ENCODE measurements around the gene IL27RA. TPM values are rescaled to one million over a fixed set of nuclear protein-coding genes. Genes with fewer than 3 reads are reported as not detected.
A peak's percentile ranks its signal among the peaks of the same experiment; 100 is the strongest.

The IL27RA gene
- total and polyA plus RNA-seq, 2 donors (not counting 1 experiment from before 2014, with no cell fraction given), result 36.2 to 38.6 TPM

GRCh38 chr19:14006085-14006765 is 25.3 kb upstream of the IL27RA start, which contains the start of gene RFX1:
RFX1 (minus strand) TSS chr19:14006320; CDS start chr19:13993843, 12,477 bp downstream.
- Histone ChIP-seq H3K4me3 (ENCODE audit: control extremely low read depth in 1 of 5, extremely low read depth in 1 of 5, insufficient read depth in 1 of 5, low read depth in 2 of 5, low read length in 4 of 5) (peak within 1 kb of the TSS; percentile 74 to 96 (median 82)), H3K79me2 (ENCODE audit: control insufficient read depth, insufficient read depth, low read length) (peaks cover 10% of the 10 kb centered on the region), H3K36me3 (replicated peaks in 1 of 2; ENCODE audit: control extremely low read depth in 1 of 2, control insufficient read depth in 1 of 2, extremely low read depth in 1 of 2, insufficient read depth in 2 of 2, low read length in 1 of 2) (no peaks in the 10 kb centered on the region), H3K4me1 (ENCODE audit: control insufficient read depth in 2 of 2, insufficient read depth in 2 of 2, low read length in 2 of 2) (peaks cover 42 to 49% of the 10 kb centered on the region in 2 donors), H2AFZ (ENCODE audit: insufficient read depth, low read depth, low read length, poor library complexity, severe bottlenecking) (peak within 1 kb of the TSS; percentile 74), H3K27ac (ENCODE audit: low read length in 2 of 2) (peak within 1 kb of the TSS; percentile 99 to 100), H3K4me2 (replicated peaks; ENCODE audit: low read depth, low read length, poor library complexity, severe bottlenecking) (peak within 1 kb of the TSS; percentile 87), H3K9me3 (ENCODE audit: control extremely low read depth in 1 of 3, control insufficient read depth in 2 of 3, insufficient read depth in 1 of 3, low read length in 2 of 3) (no peaks in the 10 kb centered on the region), H3K27me3 (replicated peaks in 1 of 4; ENCODE audit: control extremely low read depth in 1 of 4, control insufficient read depth in 3 of 4, insufficient read depth in 4 of 4, low read length in 3 of 4) (no peaks in the 10 kb centered on the region), H3K9ac (ENCODE audit: low read length) (peak within 1 kb of the TSS; percentile 100), H4K20me1 (ENCODE audit: control insufficient read depth, insufficient read depth, low read length, poor library complexity, severe bottlenecking) (no peaks in the 10 kb centered on the region)
- ChIA-PET POLR2A (interaction anchor here (0.5 to 5.0 kb wide), 16 partner anchors 9 to 1943 kb away, joined by 3 to 42 read pairs (median 6); partner anchors contain the start of genes ASF1B, IL27RA and RLN3), CTCF (interaction anchor here (0.6 to 2.2 kb wide), 6 partner anchors 24 to 1236 kb away, joined by 3 to 12 read pairs (median 4); partner anchors contain the start of gene IL27RA)
- H3K9me3 Mint-ChIP-seq (ENCODE audit: insufficient read depth), result no peaks in the 10 kb centered on the region
- no peaks in the 10 kb centered on the region for H3K27me3 Mint-ChIP-seq
- H3K4me3 Mint-ChIP-seq, result peak within 1 kb of the TSS; percentile 90
- intact Hi-C loops (cut with micrococcal nuclease), result loop anchor here (1.0 to 5.0 kb wide), 10 partner anchors 9 to 904 kb away; partner anchors contain the start of genes ADGRE5, DCAF15, LYL1 and ZSWIM4
- DNase-seq, result peak; percentile 99
- peak within 1 kb of the TSS; percentile 97 for H3K27ac Mint-ChIP-seq
- ATAC-seq (ENCODE audit: low read depth), result peak; percentile 70
- TF ChIP-seq CTCF (IDR thresholded peaks at IDR 0.05), result no peak
- no peak for TF ChIP-seq EZH2 (IDR thresholded peaks at IDR 0.05; ENCODE audit: borderline replicate concordance, insufficient read depth, low read depth, low read length, poor library complexity, severe bottlenecking)
- H3K4me1 Mint-ChIP-seq, result peaks cover 47% of the 10 kb centered on the region
- under 1% methylated on average over 49 of the region's 58 CpGs for WGBS (ENCODE audit: insufficient coverage)
